ENCODE data around the gene ACSS3. TPM values are rescaled to one million over a fixed set of nuclear protein-coding genes. Genes with fewer than 3 reads are reported as not detected.

The ACSS3 gene
- total RNA-seq, 1 experiment from 2014 or later = 7.7 TPM

- Histone ChIP-seq H3K27ac (ENCODE audit: low read depth, low read length, poor library complexity, severe bottlenecking) (no peak overlapping the region), H3K4me3 (ENCODE audit: low read depth, low read length, poor library complexity, severe bottlenecking) (no peak overlapping the region), H3K4me1 (ENCODE audit: insufficient read depth, low read length, poor library complexity, severe bottlenecking) (no peaks in the 10 kb centered on the region), H3K9me3 (ENCODE audit: low read depth, low read length, poor library complexity, severe bottlenecking) (no peaks in the 10 kb centered on the region), H3K36me3 (ENCODE audit: insufficient read depth, low read length, poor library complexity, severe bottlenecking) (no peaks in the 10 kb centered on the region), H3K27me3 (replicated peaks; ENCODE audit: insufficient read depth, low read depth, low read length, poor library complexity) (no peaks in the 10 kb centered on the region)
- CTCF ChIA-PET = interaction anchor here (1.4 kb wide), 1 partner anchor 257 kb away, joined by 4 read pairs; no protein-coding TSS in a partner anchor
- POLR2A ChIA-PET (ENCODE audit: low non-redundant PET) = interaction anchor here (0.6 kb wide), 1 partner anchor 114 kb away, joined by 3 read pairs; no protein-coding TSS in a partner anchor
- no TSS peak for BruUV-seq (replicated peaks)
- TF ChIP-seq CTCF (conservative IDR thresholded peaks at IDR 0.05; ENCODE audit: low read depth, low read length) (no peak), EZH2 (IDR thresholded peaks at IDR 0.05; ENCODE audit: borderline replicate concordance, low read depth, low read length, poor library complexity, severe bottlenecking) (no peak)
- intact Hi-C loops (cut with micrococcal nuclease; ENCODE audit: unreplicated experiment) = no loop called here
- no peak for DNase-seq (ENCODE audit: low spot score)
Observed at GRCh38 chr12:81094718-81095360, 17.0 kb downstream of the ACSS3 start.

GRCh38 chr12:81095501-81096232, 17.8 kb downstream of the ACSS3 start:
- peak; percentile 62 for DNase-seq (ENCODE audit: low spot score)
- intact Hi-C loops (cut with micrococcal nuclease; ENCODE audit: unreplicated experiment) = no loop called here
- Histone ChIP-seq H3K4me1 (ENCODE audit: insufficient read depth, low read length, poor library complexity, severe bottlenecking) (no peaks in the 10 kb centered on the region), H3K27ac (ENCODE audit: low read depth, low read length, poor library complexity, severe bottlenecking) (no peak overlapping the region), H3K27me3 (replicated peaks; ENCODE audit: insufficient read depth, low read depth, low read length, poor library complexity) (no peaks in the 10 kb centered on the region), H3K9me3 (ENCODE audit: low read depth, low read length, poor library complexity, severe bottlenecking) (no peaks in the 10 kb centered on the region), H3K36me3 (ENCODE audit: insufficient read depth, low read length, poor library complexity, severe bottlenecking) (no peaks in the 10 kb centered on the region), H3K4me3 (ENCODE audit: low read depth, low read length, poor library complexity, severe bottlenecking) (no peak overlapping the region)
- BruUV-seq (replicated peaks) = no TSS peak
- CTCF ChIA-PET = interaction anchor here (1.4 kb wide), 1 partner anchor 258 kb away, joined by 4 read pairs; no protein-coding TSS in a partner anchor
- POLR2A ChIA-PET (ENCODE audit: low non-redundant PET) = no interaction called here
- TF ChIP-seq EZH2 (IDR thresholded peaks at IDR 0.05; ENCODE audit: borderline replicate concordance, low read depth, low read length, poor library complexity, severe bottlenecking) (no peak), CTCF (conservative IDR thresholded peaks at IDR 0.05; ENCODE audit: low read depth, low read length) (no peak)

GRCh38 chr12:81105687-81106086, 27.8 kb downstream of the ACSS3 start:
- ChIA-PET CTCF (no interaction called here), POLR2A (ENCODE audit: low non-redundant PET) (no interaction called here)
- no peak for DNase-seq (ENCODE audit: low spot score)
- H3K4me3 ChIP-seq (ENCODE audit: low read depth, low read length, poor library complexity, severe bottlenecking) = no peak overlapping the region
- no peak overlapping the region for H3K27ac ChIP-seq (ENCODE audit: low read depth, low read length, poor library complexity, severe bottlenecking)
- no peaks in the 10 kb centered on the region for H3K27me3 ChIP-seq (replicated peaks; ENCODE audit: insufficient read depth, low read depth, low read length, poor library complexity)
- intact Hi-C loops (cut with micrococcal nuclease; ENCODE audit: unreplicated experiment) = no loop called here
- TF ChIP-seq CTCF (conservative IDR thresholded peaks at IDR 0.05; ENCODE audit: low read depth, low read length) (no peak), EZH2 (IDR thresholded peaks at IDR 0.05; ENCODE audit: borderline replicate concordance, low read depth, low read length, poor library complexity, severe bottlenecking) (no peak)
- no peaks in the 10 kb centered on the region for H3K4me1 ChIP-seq (ENCODE audit: insufficient read depth, low read length, poor library complexity, severe bottlenecking)
- H3K9me3 ChIP-seq (ENCODE audit: low read depth, low read length, poor library complexity, severe bottlenecking) = no peaks in the 10 kb centered on the region
- no peaks in the 10 kb centered on the region for H3K36me3 ChIP-seq (ENCODE audit: insufficient read depth, low read length, poor library complexity, severe bottlenecking)
- no TSS peak for BruUV-seq (replicated peaks)

Measured in A673 (cell line).